ENCODE results near the gene MMP14. TPM values are rescaled to one million over a fixed set of nuclear protein-coding genes. Genes with fewer than 3 reads are reported as not detected.

MMP14 gene
- total RNA-seq, 1 donor from 2014 or later, result 187 TPM

- Histone ChIP-seq H3K9me3 (no peaks in the 10 kb centered on the region), H3K4me3 (no peak overlapping the region), H3K36me3 (no peaks in the 10 kb centered on the region), H3K27me3 (no peaks in the 10 kb centered on the region), H3K27ac (no peak overlapping the region), H3K4me1 (peaks cover 7% of the 10 kb centered on the region)
- TF ChIP-seq POLR2AphosphoS5 (IDR thresholded peaks at IDR 0.05; ENCODE audit: insufficient read depth in 1 of 2, low read depth in 1 of 2) (no peak), POLR2A (IDR thresholded peaks at IDR 0.05) (no peak), CTCF (IDR thresholded peaks at IDR 0.05) (no peak)
- intact Hi-C loops (cut with DNase I), result no loop called here
- DNase-seq (ENCODE audit: extremely low spot score in 2 of 2), result no peak
Measured at GRCh38 chr14:22814373-22814772, 22.0 kb upstream of the MMP14 start.

- Histone ChIP-seq H3K36me3 (no peaks in the 10 kb centered on the region), H3K4me1 (peaks cover 9% of the 10 kb centered on the region), H3K9me3 (no peaks in the 10 kb centered on the region), H3K27me3 (no peaks in the 10 kb centered on the region), H3K4me3 (no peak within 1 kb of the TSS), H3K27ac (peak within 1 kb of the TSS; percentile 50)
- no peak for TF ChIP-seq POLR2AphosphoS5 (IDR thresholded peaks at IDR 0.05; ENCODE audit: insufficient read depth in 1 of 2, low read depth in 1 of 2)
- TF ChIP-seq POLR2A (IDR thresholded peaks at IDR 0.05), result no peak
- no peak for TF ChIP-seq CTCF (IDR thresholded peaks at IDR 0.05)
- intact Hi-C loops (cut with DNase I), result no loop called here
- no peak for DNase-seq (ENCODE audit: extremely low spot score in 2 of 2)
Measured at GRCh38 chr14:22814941-22815713, 21.3 kb upstream of the MMP14 start, which contains the start of gene SLC7A7. SLC7A7 (minus strand) TSS chr14:22815435; CDS start chr14:22813398, 2,037 bp downstream.

- Histone ChIP-seq H3K4me1 (peaks cover 14% of the 10 kb centered on the region), H3K4me3 (peak overlapping the region; percentile 21 to 40), H3K36me3 (no peaks in the 10 kb centered on the region), H3K9me3 (no peaks in the 10 kb centered on the region), H3K27ac (peak overlapping the region; percentile 85), H3K27me3 (no peaks in the 10 kb centered on the region)
- DNase-seq (ENCODE audit: extremely low spot score in 2 of 2), result no peak
- TF ChIP-seq POLR2A (IDR thresholded peaks at IDR 0.05), result peak in 1 of 2 donors; percentile 8
- no peak for TF ChIP-seq CTCF (IDR thresholded peaks at IDR 0.05)
- peak in 1 of 2 donors; percentile 66 for TF ChIP-seq POLR2AphosphoS5 (IDR thresholded peaks at IDR 0.05; ENCODE audit: insufficient read depth in 1 of 2, low read depth in 1 of 2)
- intact Hi-C loops (cut with DNase I), result no loop called here
Measured at GRCh38 chr14:22819151-22819988, 17.0 kb upstream of the MMP14 start.

- no peak overlapping the region for H3K4me3 ChIP-seq
- intact Hi-C loops (cut with DNase I), result no loop called here
- H3K27me3 ChIP-seq, result no peaks in the 10 kb centered on the region
- no peak for DNase-seq (ENCODE audit: extremely low spot score in 2 of 2)
- no peaks in the 10 kb centered on the region for H3K9me3 ChIP-seq
- TF ChIP-seq POLR2AphosphoS5 (IDR thresholded peaks at IDR 0.05; ENCODE audit: insufficient read depth in 1 of 2, low read depth in 1 of 2), result no peak
- TF ChIP-seq POLR2A (IDR thresholded peaks at IDR 0.05), result no peak
- peaks cover 14% of the 10 kb centered on the region for H3K4me1 ChIP-seq
- H3K27ac ChIP-seq, result no peak overlapping the region
- no peaks in the 10 kb centered on the region for H3K36me3 ChIP-seq
Measured at GRCh38 chr14:22820731-22821130, 15.7 kb upstream of the MMP14 start.

- Histone ChIP-seq H3K4me3 (no peak overlapping the region), H3K36me3 (no peaks in the 10 kb centered on the region), H3K4me1 (peaks cover 14% of the 10 kb centered on the region), H3K27ac (peak overlapping the region; percentile 83), H3K9me3 (no peaks in the 10 kb centered on the region), H3K27me3 (no peaks in the 10 kb centered on the region)
- TF ChIP-seq POLR2A (IDR thresholded peaks at IDR 0.05), result no peak
- no peak for DNase-seq (ENCODE audit: extremely low spot score in 2 of 2)
- intact Hi-C loops (cut with DNase I), result no loop called here
Measured at GRCh38 chr14:22821193-22822015, 15.0 kb upstream of the MMP14 start.

Data from vagina (tissue), 2 donors.